Central memory CD4-positive, alpha-beta T cell (primary cell): ENCODE data around the gene TMEM51.

Experiments used
- DNase-seq: peaks from one replicate; pipeline ENCODE4 v3.0.0; 2022
- total RNA-seq, 3 experiments: gene quantifications; one replicate each; lab custom pipeline; 2026; lab: John Stamatoyannopoulos, UW

Gene TMEM51
- 0 reads per million in 3 experiments for total RNA-seq

- DNase-seq: no peak
These were observed at the start of gene TMEM51 for GRCh38 chr1:15153184-15153841. Gene TMEM51, plus strand, starts transcription at chr1:15153747. Its CDS starts 61,341 bp downstream, at chr1:15215088.

DNA sequence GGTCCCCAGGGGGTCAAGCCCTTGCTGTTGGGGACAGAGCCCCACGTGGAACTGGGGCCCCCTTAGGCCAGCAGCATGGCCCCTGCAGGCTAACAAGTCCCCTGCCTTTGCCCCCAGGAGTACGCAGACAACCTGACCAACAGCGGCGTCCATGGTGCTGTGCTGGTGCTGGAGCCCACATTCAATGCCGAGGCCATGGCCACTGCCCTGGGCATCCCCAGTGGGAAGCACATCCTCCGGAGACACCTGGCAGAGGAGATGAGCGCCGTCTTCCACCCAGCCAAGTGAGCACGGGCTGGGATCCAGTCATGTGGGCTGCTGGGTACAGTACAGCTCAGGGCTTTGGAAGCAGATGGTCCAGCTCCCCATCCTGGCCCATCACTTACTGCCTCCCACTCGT is 49.6 kb upstream of the TMEM51 start:
- no peak for DNase-seq

DNA sequence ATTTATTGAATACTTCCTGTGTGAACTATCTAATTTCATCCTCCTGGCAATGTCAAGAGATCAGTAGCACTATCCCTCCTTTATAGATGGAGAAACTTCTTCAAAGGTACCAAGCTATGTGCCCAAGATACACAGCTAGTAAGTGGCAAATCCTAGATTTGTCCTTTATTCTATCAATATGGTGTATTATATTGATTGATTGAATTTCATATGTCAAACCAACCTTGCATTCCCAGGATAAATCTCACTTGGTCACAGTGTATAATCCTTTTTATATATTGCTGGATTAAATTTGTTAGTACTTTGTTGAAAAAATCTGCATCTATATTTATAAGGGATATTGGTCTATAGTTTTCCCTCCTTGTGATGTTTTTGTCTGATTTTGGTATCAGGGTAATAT is 48.8 kb upstream of the TMEM51 start:
- no peak for DNase-seq

- no peak for DNase-seq
These were observed 46.9 kb upstream of the TMEM51 start for GRCh38 chr1:15106608-15107007.

- DNase-seq: no peak
These were observed 46.4 kb upstream of the TMEM51 start for GRCh38 chr1:15107058-15107687.

GRCh38 chr1:15107911-15108310 is 45.6 kb upstream of the TMEM51 start:
- no peak for DNase-seq

DNA sequence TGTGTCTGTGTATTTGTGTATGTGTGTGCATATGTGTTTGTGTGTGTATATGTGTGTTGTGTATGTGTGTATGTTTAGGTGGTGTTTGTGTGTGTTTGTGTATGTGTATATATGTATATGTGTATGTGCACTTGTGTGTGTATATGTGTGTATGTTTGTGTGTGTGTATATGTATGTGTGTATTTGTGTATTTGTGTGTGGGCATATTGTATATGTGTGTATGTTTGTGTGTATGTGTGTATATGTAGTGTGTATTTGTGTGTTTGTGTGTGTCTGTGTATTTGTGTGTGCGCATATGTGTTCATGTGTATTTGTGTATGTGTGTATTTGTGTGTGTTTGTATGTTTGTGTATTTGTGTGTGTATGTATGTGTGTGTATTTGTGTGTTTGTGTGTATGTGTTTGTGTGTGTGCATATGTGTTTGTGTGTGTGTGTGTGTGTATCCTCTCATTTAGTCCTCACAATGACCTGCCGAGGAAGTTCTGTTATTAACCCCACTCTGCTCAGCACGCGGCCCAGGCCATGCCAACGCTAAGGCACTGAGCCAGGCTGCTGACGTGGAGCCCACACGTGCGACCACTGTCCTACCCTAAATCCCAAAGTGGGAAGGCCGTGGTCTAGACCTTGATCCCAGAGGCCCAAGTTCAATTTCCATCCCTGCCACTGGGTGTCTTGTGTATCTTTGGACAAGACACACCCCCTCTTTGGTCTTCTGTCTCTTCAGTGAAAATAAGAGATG is 43.2 kb upstream of the TMEM51 start:
- no peak for DNase-seq

- no peak for DNase-seq
These were observed 42.7 kb upstream of the TMEM51 start for GRCh38 chr1:15110867-15111230.

DNA sequence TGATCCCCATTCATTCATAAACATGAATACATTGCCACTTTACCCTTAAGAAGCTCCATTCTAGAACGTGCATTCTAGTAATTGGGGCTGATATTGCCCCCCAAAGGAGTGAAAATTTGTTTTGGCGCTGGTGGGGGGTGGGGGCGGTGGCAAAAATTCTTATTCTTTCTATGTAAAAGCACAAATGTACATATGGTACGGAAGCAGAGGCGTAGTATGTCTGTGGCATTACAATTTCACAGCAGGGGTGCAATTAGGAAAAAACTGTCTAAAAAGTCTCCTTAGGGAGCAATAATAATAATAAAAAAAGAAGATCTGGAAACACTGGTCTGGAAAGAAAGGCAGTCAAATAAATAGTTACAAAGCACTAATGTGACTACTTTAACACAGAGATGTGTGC is 40.4 kb upstream of the TMEM51 start:
- DNase-seq: no peak

GRCh38 chr1:15114884-15115283 is 38.7 kb upstream of the TMEM51 start:
- DNase-seq: no peak

DNA sequence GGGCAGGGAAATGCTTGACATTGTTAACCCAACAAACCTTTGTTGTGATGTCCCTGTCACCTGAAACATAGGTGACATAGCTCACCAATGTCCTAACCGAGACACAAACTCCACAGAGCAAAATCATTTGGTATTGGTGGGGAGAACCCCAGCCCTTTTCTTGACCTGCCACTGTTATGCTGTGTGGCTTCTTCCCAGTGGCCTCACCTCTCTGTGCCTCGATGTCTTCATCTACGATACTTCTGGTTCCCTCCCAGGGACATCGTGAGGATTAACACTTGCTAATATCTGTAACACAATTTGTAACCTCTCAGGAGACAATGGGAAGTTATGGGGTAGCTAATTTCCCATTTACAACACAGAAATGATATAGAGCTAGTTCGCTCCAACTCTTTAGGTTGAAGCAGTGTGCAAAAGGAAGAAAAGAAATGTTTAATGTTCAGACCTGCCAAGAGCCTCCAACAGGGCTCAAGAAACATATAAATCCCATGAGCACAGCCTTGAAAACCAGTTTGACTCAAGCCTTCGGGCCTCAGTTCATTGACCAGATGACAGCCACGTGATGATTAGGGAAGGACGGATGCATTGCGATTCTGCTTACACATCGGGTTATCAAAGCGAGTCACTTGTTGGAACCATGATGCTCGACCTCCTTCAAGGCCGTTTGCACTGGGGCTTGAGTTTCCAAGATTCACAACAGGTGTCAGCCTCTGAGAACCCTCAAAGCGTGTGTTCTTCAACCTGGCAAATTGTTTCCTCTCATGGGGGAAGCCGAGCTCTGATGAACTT is 37.8 kb upstream of the TMEM51 start:
- no peak for DNase-seq

DNA sequence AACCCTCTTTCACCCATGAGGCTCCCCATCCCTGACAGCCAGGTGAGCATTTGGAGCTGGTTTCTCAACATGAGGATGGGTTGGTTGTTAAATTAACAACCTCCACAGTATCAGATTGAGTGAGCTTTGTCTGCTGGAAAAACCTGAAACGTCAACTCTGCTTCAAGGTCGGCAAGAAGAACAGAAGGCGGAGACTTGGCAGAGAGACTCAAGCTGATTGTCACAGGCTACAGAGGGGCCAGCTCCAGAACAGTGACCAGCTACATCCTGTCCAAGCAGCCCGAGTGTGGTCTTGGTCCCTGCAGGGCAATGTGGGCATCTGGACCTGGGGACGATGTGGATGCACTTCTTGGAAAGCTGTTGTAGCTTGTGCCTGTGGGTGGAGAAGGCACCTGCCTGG is 36.6 kb upstream of the TMEM51 start:
- no peak for DNase-seq

DNA sequence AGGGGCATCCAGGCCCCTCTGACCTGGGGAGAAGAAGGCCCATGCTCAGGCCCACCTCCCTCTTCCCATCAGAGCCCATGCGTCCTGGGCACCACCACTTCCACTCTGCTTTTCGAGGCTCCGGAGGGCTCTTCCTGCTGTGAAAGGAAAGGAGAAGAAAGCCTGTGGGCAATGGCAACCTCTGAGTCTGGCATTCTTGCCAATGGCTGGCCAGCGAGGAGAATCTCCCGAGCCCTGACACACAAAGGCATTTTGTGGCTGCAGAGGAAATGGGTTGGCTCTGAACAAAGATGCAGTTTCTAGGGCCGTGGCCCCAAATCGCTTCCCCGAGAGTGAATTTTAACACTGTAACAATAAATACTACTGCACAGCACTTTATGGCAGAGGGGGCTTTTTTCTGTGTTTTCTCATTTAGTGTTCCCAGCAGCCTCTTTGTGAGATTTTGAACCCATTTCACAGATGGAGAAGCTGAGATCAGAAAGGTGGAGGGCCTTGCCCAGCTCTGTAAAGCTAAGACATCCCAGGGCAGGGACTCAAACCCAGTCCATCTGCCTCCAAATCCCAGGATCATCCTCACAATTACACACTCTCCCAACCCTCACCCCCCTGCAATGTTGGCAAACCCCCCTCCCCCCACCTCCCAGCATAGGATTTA is 35.7 kb upstream of the TMEM51 start:
- DNase-seq: no peak

DNA sequence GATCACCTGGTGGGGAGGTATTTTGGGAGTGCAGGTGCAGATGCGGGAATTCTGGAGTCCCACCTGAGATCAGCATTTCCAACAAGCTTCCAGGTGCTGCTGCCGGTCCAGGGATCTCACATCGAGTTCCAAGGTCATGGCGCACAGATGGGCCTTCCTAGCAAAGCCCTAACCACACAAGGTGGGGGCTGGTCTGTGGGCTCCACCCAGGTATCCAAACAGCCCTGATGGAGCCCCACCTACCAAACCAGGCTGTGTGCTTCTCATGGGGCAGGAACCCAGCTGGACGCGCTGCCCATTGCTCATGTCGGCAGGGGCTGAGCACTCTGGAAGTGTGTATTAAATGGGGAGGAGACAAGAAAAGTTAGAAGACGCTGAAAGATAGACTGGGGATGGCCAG is 35.0 kb upstream of the TMEM51 start:
- no peak for DNase-seq

GRCh38 chr1:15120251-15120945 is 33.1 kb upstream of the TMEM51 start:
- no peak for DNase-seq

GRCh38 chr1:15122331-15122730 is 31.2 kb upstream of the TMEM51 start:
- no peak for DNase-seq

- DNase-seq: no peak
These were observed 30.3 kb upstream of the TMEM51 start for GRCh38 chr1:15123270-15123669.

DNA sequence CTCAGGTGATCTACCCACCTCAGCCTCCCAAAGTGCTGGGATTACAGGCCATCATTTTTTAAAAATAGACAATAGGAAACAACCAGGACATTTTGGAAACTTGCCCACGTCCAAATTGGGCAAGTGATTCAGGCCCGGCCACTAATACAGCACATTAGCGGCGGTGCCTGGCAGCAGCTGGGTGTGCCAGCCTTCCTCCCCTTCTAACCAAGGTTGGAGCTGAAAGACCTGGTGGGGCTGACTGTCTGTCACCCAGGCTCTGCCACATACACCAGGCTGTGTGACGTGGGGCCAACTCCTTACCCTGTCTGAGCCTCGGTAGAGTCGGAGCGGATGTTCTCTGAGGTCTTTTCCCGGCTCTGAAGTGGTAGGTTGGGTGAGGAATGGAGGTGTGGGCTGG is 29.6 kb upstream of the TMEM51 start:
- DNase-seq: no peak

DNA sequence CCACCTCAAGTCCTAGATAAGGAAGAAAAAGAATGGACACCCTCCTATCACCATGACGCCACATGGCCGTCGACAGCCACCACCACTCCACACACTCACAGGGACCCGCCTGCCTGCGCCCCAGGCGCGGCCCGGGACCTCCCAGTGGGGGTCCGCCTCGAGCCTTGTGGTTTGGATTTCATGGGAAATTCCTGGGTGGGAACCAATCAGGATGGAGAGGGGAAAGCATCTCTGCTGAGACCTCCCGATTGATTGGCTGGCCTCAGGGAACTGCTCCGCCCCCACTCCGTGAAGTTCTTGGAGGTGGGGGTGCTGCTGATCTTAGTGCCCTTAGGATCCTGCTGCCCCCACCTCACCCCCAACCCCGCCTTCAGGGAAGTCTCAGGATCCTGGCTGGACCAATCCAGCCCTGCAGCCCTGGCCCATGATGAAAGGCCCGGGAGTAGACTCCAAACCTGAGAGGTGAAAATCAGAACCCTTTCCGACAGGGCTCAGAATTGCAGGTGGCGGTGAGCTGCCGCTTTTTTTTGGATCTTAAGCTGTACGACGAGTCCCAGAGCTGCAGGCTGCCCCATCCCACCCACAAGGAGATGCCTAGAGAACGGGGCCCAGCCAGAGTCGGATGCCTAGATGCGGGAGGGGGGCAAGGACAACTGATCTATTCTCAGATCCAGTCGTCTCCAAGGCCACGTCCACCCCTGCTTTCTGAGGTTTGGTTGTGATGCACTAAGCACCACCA is 29.0 kb upstream of the TMEM51 start:
- no peak for DNase-seq

GRCh38 chr1:15125101-15125745 is 28.3 kb upstream of the TMEM51 start:
- no peak for DNase-seq

DNA sequence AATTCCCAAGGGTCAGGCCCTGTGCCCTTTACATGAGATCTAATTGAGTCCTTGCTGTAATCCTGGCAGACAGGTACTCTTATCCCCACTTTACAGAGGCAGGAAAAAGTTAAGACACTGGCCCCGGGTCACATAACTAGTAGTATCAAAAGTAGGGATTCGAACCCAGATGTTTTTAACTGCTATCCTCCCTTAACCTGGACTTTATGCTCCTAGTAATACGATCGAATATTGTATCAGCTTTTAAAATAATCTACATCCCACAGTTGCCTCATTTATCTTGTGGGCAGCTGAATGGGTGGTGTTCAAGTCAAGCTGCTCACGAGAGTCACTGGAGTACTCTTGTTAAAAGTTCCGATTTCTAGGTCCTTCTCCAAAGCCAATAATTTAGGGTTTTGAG is 25.5 kb upstream of the TMEM51 start:
- no peak for DNase-seq
